HG03196 (cell line): ENCODE results near the gene ITPKB.
"Not testable (repeated sequence)": the region's sequence is repeated elsewhere in the genome, so short reads cannot be mapped to it uniquely, and the experiment has no call there.

ENCODE experiments used
- ATAC-seq: cut with Tn5 transposase; IDR thresholded peaks from one replicate; pipeline ENCODE4 v1.9.1; 2021; ENCODE audit not compliant: unreplicated experiment

Gene ITPKB

GRCh38 chr1:226627050-226627755 is 111.9 kb downstream of the ITPKB start:
- ATAC-seq: no peak

- peak; percentile 75 for ATAC-seq
Measured at GRCh38 chr1:226626577-226626956, 112.5 kb downstream of the ITPKB start.

- peak; percentile 27 for ATAC-seq
Measured at GRCh38 chr1:226625832-226626576, 113.1 kb downstream of the ITPKB start.

GRCh38 chr1:226625326-226625725 is 113.8 kb downstream of the ITPKB start:
- no peak for ATAC-seq

GRCh38 chr1:226624526-226624925 is 114.6 kb downstream of the ITPKB start:
- no peak for ATAC-seq

GRCh38 chr1:226622012-226622411 is 117.1 kb downstream of the ITPKB start:
- no peak for ATAC-seq

GRCh38 chr1:226619031-226619430 is 120.1 kb downstream of the ITPKB start:
- ATAC-seq: no peak

GRCh38 chr1:226618380-226618779 is 120.7 kb downstream of the ITPKB start:
- ATAC-seq: no peak

- ATAC-seq: not testable (repeated sequence)
Measured at GRCh38 chr1:226617719-226618118, 121.4 kb downstream of the ITPKB start.

GRCh38 chr1:226617109-226617508 is 122.0 kb downstream of the ITPKB start:
- ATAC-seq: no peak

- ATAC-seq: no peak
Measured at GRCh38 chr1:226616636-226617035, 122.4 kb downstream of the ITPKB start.

GRCh38 chr1:226615876-226616275 is 123.2 kb downstream of the ITPKB start:
- no peak for ATAC-seq

GRCh38 chr1:226611980-226612379 is 127.1 kb downstream of the ITPKB start:
- not testable (repeated sequence) for ATAC-seq

- ATAC-seq: no peak
Measured at GRCh38 chr1:226611301-226611700, 127.8 kb downstream of the ITPKB start.

GRCh38 chr1:226610671-226611070 is 128.4 kb downstream of the ITPKB start:
- ATAC-seq: no peak

- no peak for ATAC-seq
Measured at GRCh38 chr1:226609836-226610455, 129.1 kb downstream of the ITPKB start.

GRCh38 chr1:226608699-226609505 is 130.2 kb downstream of the ITPKB start:
- ATAC-seq: no peak

GRCh38 chr1:226607821-226608220 is 131.3 kb downstream of the ITPKB start:
- no peak for ATAC-seq

- ATAC-seq: no peak
Measured at GRCh38 chr1:226607268-226607660, 131.8 kb downstream of the ITPKB start.

- no peak for ATAC-seq
Measured at GRCh38 chr1:226606311-226607267, 132.5 kb downstream of the ITPKB start.
